Measurements from ENCODE around the gene KAZN. TPM values are rescaled to one million over a fixed set of nuclear protein-coding genes. Genes with fewer than 3 reads are reported as not detected.

Gene KAZN
- polyA plus RNA-seq, 1 donor from 2014 or later, result 20.6 TPM

GRCh38 chr1:14604414-14604813 is 5.9 kb downstream of the KAZN start:
- Histone ChIP-seq H3K36me3 (ENCODE audit: insufficient read depth, low read length) (peaks cover 4% of the 10 kb centered on the region), H4K20me1 (ENCODE audit: insufficient read depth) (no peaks in the 10 kb centered on the region), H3K9me3 (ENCODE audit: low read length) (no peaks in the 10 kb centered on the region), H3K4me2 (ENCODE audit: low read length) (no peak overlapping the region), H3K27ac (ENCODE audit: low read length) (no peak overlapping the region), H3K4me3 (ENCODE audit: low read length) (no peak overlapping the region), H3K79me2 (replicated peaks; ENCODE audit: insufficient read depth, low read length) (peaks cover 86% of the 10 kb centered on the region), H3K9me2 (ENCODE audit: insufficient read depth, low read length) (no peaks in the 10 kb centered on the region), H2AFZ (ENCODE audit: low read depth, low read length) (no peak overlapping the region), H3K27me3 (ENCODE audit: insufficient read depth, low read depth, low read length) (no peaks in the 10 kb centered on the region), H3K9ac (ENCODE audit: low read length) (no peak overlapping the region), H3F3A (ENCODE audit: insufficient read depth, low read length, poor library complexity, severe bottlenecking) (peaks cover 5% of the 10 kb centered on the region)
- TF ChIP-seq RAD21 (conservative IDR thresholded peaks at IDR 0.05), result no peak
- TF ChIP-seq CTCF (IDR thresholded peaks at IDR 0.05; ENCODE audit: poor library complexity, severe bottlenecking), result no peak
- TF ChIP-seq REST (IDR thresholded peaks at IDR 0.05; ENCODE audit: borderline replicate concordance), result no peak
- no peak for TF ChIP-seq TAF1 (IDR thresholded peaks at IDR 0.05; ENCODE audit: low read depth)
- TF ChIP-seq SMC3 (conservative IDR thresholded peaks at IDR 0.05; ENCODE audit: poor library complexity), result no peak
- no peak for TF ChIP-seq MXI1 (conservative IDR thresholded peaks at IDR 0.05; ENCODE audit: poor library complexity, severe bottlenecking)
- TF ChIP-seq EP300 (conservative IDR thresholded peaks at IDR 0.05; ENCODE audit: poor library complexity, severe bottlenecking), result no peak
- no peak for TF ChIP-seq POLR2AphosphoS5 (IDR thresholded peaks at IDR 0.05)
- no peak for TF ChIP-seq EZH2 (IDR thresholded peaks at IDR 0.05; ENCODE audit: borderline replicate concordance, insufficient read depth, low read length, poor library complexity, severe bottlenecking)

- no peak overlapping the region for H3K4me2 ChIP-seq (ENCODE audit: low read length)
- H4K20me1 ChIP-seq (ENCODE audit: insufficient read depth), result no peaks in the 10 kb centered on the region
- peaks cover 4% of the 10 kb centered on the region for H3K36me3 ChIP-seq (ENCODE audit: insufficient read depth, low read length)
- H2AFZ ChIP-seq (ENCODE audit: low read depth, low read length), result no peak overlapping the region
- no peaks in the 10 kb centered on the region for H3K9me3 ChIP-seq (ENCODE audit: low read length)
- no peak overlapping the region for H3K27ac ChIP-seq (ENCODE audit: low read length)
- H3K27me3 ChIP-seq (ENCODE audit: insufficient read depth, low read depth, low read length), result no peaks in the 10 kb centered on the region
- no peak overlapping the region for H3K9ac ChIP-seq (ENCODE audit: low read length)
- TF ChIP-seq REST (IDR thresholded peaks at IDR 0.05; ENCODE audit: borderline replicate concordance) (no peak), RAD21 (conservative IDR thresholded peaks at IDR 0.05) (no peak), EZH2 (IDR thresholded peaks at IDR 0.05; ENCODE audit: borderline replicate concordance, insufficient read depth, low read length, poor library complexity, severe bottlenecking) (no peak), SMC3 (conservative IDR thresholded peaks at IDR 0.05; ENCODE audit: poor library complexity) (no peak), POLR2AphosphoS5 (IDR thresholded peaks at IDR 0.05) (no peak), EP300 (conservative IDR thresholded peaks at IDR 0.05; ENCODE audit: poor library complexity, severe bottlenecking) (no peak), TAF1 (IDR thresholded peaks at IDR 0.05; ENCODE audit: low read depth) (no peak), CTCF (IDR thresholded peaks at IDR 0.05; ENCODE audit: poor library complexity, severe bottlenecking) (no peak), MXI1 (conservative IDR thresholded peaks at IDR 0.05; ENCODE audit: poor library complexity, severe bottlenecking) (no peak)
- no peak overlapping the region for H3K4me3 ChIP-seq (ENCODE audit: low read length)
- H3K9me2 ChIP-seq (ENCODE audit: insufficient read depth, low read length), result no peaks in the 10 kb centered on the region
- H3K79me2 ChIP-seq (replicated peaks; ENCODE audit: insufficient read depth, low read length), result peaks cover 70% of the 10 kb centered on the region
- no peaks in the 10 kb centered on the region for H3F3A ChIP-seq (ENCODE audit: insufficient read depth, low read length, poor library complexity, severe bottlenecking)
These were observed 7.5 kb downstream of the KAZN start for GRCh38 chr1:14605945-14606344.
